Panc1 (cell line): ENCODE data around the gene PLXND1. TPM values are rescaled to one million over a fixed set of nuclear protein-coding genes. Genes with fewer than 3 reads are reported as not detected.

Experiments used
- ATAC-seq: fragments of 200-7000 bp; cut with Tn5 transposase; 2 replicates; pipeline ENCODE4 v1.9.1; 2020; ENCODE audit warnings: mild to moderate bottlenecking, moderate library complexity
- BruUV-seq: library from RNA; stranded (reverse); fragments of 400-500 nt; replicated peaks from 2 replicates; lab custom pipeline; 2021; lab: Mats Ljungman, UMichigan
- CTCF ChIA-PET: fragments of 300-600 bp; sonication (Branson Sonifier 250); formaldehyde crosslinking; loops from one replicate; lab custom pipeline; 2022; ENCODE audit warnings: antibody characterized with exemption; lab: Charles Lee
- POLR2A ChIA-PET: fragments of 300-600 bp; sonication (Branson Sonifier 250); formaldehyde crosslinking; loops from one replicate; lab custom pipeline; 2022; ENCODE audit warnings: antibody characterized with exemption; lab: Charles Lee
- DNase-seq: peaks from one replicate; pipeline ENCODE4 v3.0.0-alpha.2; 2010; ENCODE audit warnings: low read depth, low spot score
- H3K27ac ChIP-seq: 2 replicates; pipeline ENCODE4 v1.5.1; 2011; ENCODE audit warnings: mild to moderate bottlenecking, low read length, inconsistent platforms
- H3K27me3 ChIP-seq: fragments of 200-500 bp; sonication (Bioruptor generic); 2 replicates; pipeline ENCODE4 v1.6.0; 2014; ENCODE audit warnings: low read length, inconsistent platforms; ENCODE audit not compliant: control insufficient read depth, insufficient read depth
- H3K36me3 ChIP-seq: fragments of 200-500 bp; sonication (Bioruptor generic); 2 replicates; pipeline ENCODE4 v1.5.1; 2014; ENCODE audit warnings: inconsistent platforms, mild to moderate bottlenecking, low read length, moderate library complexity; ENCODE audit not compliant: control insufficient read depth, insufficient read depth
- H3K4me1 ChIP-seq: 2 replicates; pipeline ENCODE4 v1.5.1; 2011; ENCODE audit warnings: inconsistent platforms, mild to moderate bottlenecking, low read length, moderate library complexity; ENCODE audit not compliant: control insufficient read depth, insufficient read depth
- H3K4me3 ChIP-seq, 2 experiments: 2 replicates each; pipeline ENCODE4 v1.5.1; 2011 to 2012; ENCODE audit warnings: low read depth in 2 of 2, low read length in 2 of 2, mild to moderate bottlenecking in 2 of 2, inconsistent platforms in 1 of 2, moderate library complexity in 1 of 2
- H3K9me3 ChIP-seq: fragments of 200-500 bp; sonication (Bioruptor generic); 2 replicates; pipeline ENCODE4 v1.5.1; 2014; ENCODE audit warnings: low read depth, mild to moderate bottlenecking, inconsistent platforms, low read length, moderate library complexity; ENCODE audit not compliant: control insufficient read depth, insufficient read depth
- POLR2AphosphoS5 ChIP-seq: IDR thresholded peaks from 2 replicates; pipeline ENCODE4 v1.6.1; 2012; ENCODE audit warnings: mild to moderate bottlenecking, low read depth, low read length, moderate library complexity
- SIN3A ChIP-seq: IDR thresholded peaks from 2 replicates; pipeline ENCODE4 v1.6.1; 2012; ENCODE audit warnings: low read depth, mild to moderate bottlenecking, low read length, moderate library complexity, borderline replicate concordance; ENCODE audit not compliant: insufficient read depth
- TCF7L2 ChIP-seq: IDR thresholded peaks from 2 replicates; pipeline ENCODE4 v1.6.1; 2011; ENCODE audit warnings: mild to moderate bottlenecking, low read depth, low read length, inconsistent platforms
- in situ Hi-C: cut with HindIII; loops from 2 replicates; pipeline ENCODE4 v1.10.0; 2016; ENCODE audit warnings: low sequenced_read_pairs, low pct_unique_long_range_greater_than_20kb
- intact Hi-C: fragments of 100-400 bp; cut with micrococcal nuclease; formaldehyde crosslinking; loops from one replicate; pipeline ENCODE4 v1.10.0; 2022; ENCODE audit not compliant: unreplicated experiment
- total RNA-seq: library from RNA; stranded (reverse); gene quantifications from one replicate; pipeline ENCODE4 v1.2.1, GENCODE V29; 2021; ENCODE audit not compliant: unreplicated experiment
- TF ChIP-seq, protein P1 (sequence below): fragments of 450-650 bp; IDR thresholded peaks from 2 replicates; pipeline ENCODE4 v1.5.1; 2017; ENCODE audit warnings: mild to moderate bottlenecking
- TF ChIP-seq, protein P2 (sequence below), 2 experiments: IDR thresholded peaks; 2 replicates each; pipeline ENCODE4 v1.6.1; 2011 to 2012; ENCODE audit warnings: low read depth in 2 of 2, control low read depth in 1 of 2, low read length in 1 of 2, mild to moderate bottlenecking in 1 of 2, moderate library complexity in 1 of 2; ENCODE audit not compliant: insufficient read depth in 1 of 2

PLXND1 gene
- total RNA-seq, 1 experiment from 2014 or later = 248 TPM

DNA sequence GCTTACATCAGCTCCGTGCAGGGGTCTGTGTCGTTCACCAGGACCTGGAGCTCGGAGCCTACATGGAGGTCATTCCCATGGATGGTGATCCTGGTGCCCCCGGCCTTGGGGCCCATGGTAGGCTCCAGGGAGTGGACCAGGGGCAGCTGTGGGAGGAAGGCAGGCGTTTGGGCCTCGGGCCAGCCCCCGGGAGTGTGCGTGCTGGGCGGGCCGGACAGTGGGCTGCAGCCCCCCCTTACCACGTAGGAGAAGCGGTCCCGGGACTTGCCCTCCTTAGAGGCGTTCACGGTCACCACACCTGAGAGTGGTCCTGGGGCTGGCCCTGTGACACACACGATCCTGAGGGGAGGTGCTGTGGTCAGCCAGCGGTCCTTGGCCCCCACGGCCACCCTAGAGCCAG is 33.9 kb downstream of the PLXND1 start:
- in situ Hi-C loops = no loop called here
- ChIA-PET CTCF (no interaction called here), POLR2A (no interaction called here)
- Histone ChIP-seq H3K9me3 (no peaks in the 10 kb centered on the region), H3K4me1 (peaks cover 15% of the 10 kb centered on the region), H3K27ac (no peak overlapping the region), H3K27me3 (no peaks in the 10 kb centered on the region), H3K4me3 (no peak overlapping the region), H3K36me3 (peaks cover 3% of the 10 kb centered on the region)
- ATAC-seq = no peak
- no peak for DNase-seq
- BruUV-seq = no TSS peak
- intact Hi-C loops = no loop called here
- TF ChIP-seq TCF7L2 (no peak), SIN3A (no peak)
- TF ChIP-seq, protein P1, sequence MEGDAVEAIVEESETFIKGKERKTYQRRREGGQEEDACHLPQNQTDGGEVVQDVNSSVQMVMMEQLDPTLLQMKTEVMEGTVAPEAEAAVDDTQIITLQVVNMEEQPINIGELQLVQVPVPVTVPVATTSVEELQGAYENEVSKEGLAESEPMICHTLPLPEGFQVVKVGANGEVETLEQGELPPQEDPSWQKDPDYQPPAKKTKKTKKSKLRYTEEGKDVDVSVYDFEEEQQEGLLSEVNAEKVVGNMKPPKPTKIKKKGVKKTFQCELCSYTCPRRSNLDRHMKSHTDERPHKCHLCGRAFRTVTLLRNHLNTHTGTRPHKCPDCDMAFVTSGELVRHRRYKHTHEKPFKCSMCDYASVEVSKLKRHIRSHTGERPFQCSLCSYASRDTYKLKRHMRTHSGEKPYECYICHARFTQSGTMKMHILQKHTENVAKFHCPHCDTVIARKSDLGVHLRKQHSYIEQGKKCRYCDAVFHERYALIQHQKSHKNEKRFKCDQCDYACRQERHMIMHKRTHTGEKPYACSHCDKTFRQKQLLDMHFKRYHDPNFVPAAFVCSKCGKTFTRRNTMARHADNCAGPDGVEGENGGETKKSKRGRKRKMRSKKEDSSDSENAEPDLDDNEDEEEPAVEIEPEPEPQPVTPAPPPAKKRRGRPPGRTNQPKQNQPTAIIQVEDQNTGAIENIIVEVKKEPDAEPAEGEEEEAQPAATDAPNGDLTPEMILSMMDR = no peak

DNA sequence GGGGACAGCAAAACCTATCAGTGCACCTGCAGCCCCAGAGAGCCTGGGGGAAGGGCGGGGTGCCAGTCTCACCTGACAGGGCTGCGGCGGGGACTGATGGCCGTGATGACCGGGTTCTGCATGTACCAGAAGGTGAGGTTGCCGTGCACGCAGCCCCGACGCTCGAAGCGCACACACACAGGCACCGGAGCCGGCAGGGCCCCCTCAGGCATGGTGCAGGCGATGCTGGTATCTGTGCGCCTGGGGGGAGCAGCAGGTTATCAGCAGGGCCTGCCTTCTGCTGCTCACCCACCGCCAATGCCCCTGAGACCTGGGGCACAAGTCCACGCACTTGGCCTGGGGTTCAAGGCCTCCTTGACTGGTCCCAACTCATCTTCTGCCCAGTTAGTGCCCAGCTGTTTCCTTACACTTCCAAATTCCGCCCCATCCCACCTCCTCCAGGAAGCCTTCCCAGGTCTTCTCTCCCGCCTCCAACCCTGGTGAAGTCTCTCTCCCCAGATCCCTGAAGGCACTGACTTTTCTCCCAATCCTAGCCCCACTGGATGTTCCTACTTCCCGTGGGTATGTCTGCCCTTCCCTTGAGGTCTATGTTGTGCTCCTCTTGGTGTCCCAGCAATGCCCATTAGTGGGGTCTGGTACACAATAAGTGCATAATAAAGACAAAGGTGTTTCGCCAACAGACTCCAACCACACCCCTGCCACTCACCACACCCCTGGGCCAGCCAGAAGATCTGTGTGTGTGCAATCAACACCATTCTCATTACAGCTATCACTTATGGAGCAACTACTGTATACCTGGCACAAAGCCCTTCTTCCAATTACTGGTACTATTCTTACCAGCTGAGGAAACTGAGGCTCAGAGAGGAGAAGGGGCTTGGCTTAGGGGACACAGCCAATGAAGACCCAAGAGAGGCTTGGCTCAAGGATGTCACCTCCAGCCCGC is 34.6 kb downstream of the PLXND1 start:
- Histone ChIP-seq H3K9me3 (no peaks in the 10 kb centered on the region), H3K27me3 (no peaks in the 10 kb centered on the region), H3K27ac (no peak overlapping the region), H3K36me3 (peaks cover 3% of the 10 kb centered on the region), H3K4me1 (peaks cover 11% of the 10 kb centered on the region), H3K4me3 (no peak overlapping the region)
- intact Hi-C loops (no loop called here), in situ Hi-C loops (no loop called here)
- POLR2A ChIA-PET = no interaction called here
- no TSS peak for BruUV-seq
- no peak for DNase-seq
- CTCF ChIA-PET = no interaction called here
- TF ChIP-seq POLR2AphosphoS5 (peak; percentile 36; the same call in 1 of the 2 replicates), TCF7L2 (no peak), SIN3A (no peak)
- TF ChIP-seq, protein P2, sequence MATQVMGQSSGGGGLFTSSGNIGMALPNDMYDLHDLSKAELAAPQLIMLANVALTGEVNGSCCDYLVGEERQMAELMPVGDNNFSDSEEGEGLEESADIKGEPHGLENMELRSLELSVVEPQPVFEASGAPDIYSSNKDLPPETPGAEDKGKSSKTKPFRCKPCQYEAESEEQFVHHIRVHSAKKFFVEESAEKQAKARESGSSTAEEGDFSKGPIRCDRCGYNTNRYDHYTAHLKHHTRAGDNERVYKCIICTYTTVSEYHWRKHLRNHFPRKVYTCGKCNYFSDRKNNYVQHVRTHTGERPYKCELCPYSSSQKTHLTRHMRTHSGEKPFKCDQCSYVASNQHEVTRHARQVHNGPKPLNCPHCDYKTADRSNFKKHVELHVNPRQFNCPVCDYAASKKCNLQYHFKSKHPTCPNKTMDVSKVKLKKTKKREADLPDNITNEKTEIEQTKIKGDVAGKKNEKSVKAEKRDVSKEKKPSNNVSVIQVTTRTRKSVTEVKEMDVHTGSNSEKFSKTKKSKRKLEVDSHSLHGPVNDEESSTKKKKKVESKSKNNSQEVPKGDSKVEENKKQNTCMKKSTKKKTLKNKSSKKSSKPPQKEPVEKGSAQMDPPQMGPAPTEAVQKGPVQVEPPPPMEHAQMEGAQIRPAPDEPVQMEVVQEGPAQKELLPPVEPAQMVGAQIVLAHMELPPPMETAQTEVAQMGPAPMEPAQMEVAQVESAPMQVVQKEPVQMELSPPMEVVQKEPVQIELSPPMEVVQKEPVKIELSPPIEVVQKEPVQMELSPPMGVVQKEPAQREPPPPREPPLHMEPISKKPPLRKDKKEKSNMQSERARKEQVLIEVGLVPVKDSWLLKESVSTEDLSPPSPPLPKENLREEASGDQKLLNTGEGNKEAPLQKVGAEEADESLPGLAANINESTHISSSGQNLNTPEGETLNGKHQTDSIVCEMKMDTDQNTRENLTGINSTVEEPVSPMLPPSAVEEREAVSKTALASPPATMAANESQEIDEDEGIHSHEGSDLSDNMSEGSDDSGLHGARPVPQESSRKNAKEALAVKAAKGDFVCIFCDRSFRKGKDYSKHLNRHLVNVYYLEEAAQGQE (IDR thresholded peaks at IDR 0.05; ENCODE audit: insufficient read depth in 1 of 2, low read depth in 2 of 2, low read length in 1 of 2) = no peak
- TF ChIP-seq, protein P1 = no peak
- no peak for ATAC-seq
